RWPE2 (cell line): ENCODE data around the gene TMEM263.
"Not testable (repeated sequence)": the region's sequence is repeated elsewhere in the genome, so short reads cannot be mapped to it uniquely, and the experiment has no call there.

ENCODE experiments used
- ATAC-seq: fragments of 200-7000 bp; cut with Tn5 transposase; 3 replicates; pipeline ENCODE4 v1.9.1; 2021; ENCODE audit warnings: low read depth
- DNase-seq: peaks from one replicate; pipeline ENCODE4 v3.0.0-alpha.2; 2020; ENCODE audit warnings: low spot score
- H3K27ac ChIP-seq: fragments of 450-650 bp; 2 replicates; pipeline ENCODE4 v1.5.1; 2017; ENCODE audit warnings: mild to moderate bottlenecking; ENCODE audit not compliant: poor library complexity, severe bottlenecking
- H3K27me3 ChIP-seq: fragments of 250-450 bp; sonication (Bioruptor Pico); 2 replicates; pipeline ENCODE4 v1.5.1; 2021; ENCODE audit warnings: mild to moderate bottlenecking, moderate library complexity; ENCODE audit not compliant: insufficient read depth, poor library complexity, severe bottlenecking
- H3K36me3 ChIP-seq: fragments of 250-450 bp; sonication (Bioruptor Pico); 2 replicates; pipeline ENCODE4 v1.5.1; 2020; ENCODE audit warnings: low read depth, mild to moderate bottlenecking, moderate library complexity
- H3K4me1 ChIP-seq: fragments of 250-450 bp; sonication (Bioruptor Pico); 2 replicates; pipeline ENCODE4 v1.5.1; 2021; ENCODE audit warnings: mild to moderate bottlenecking, moderate library complexity; ENCODE audit not compliant: insufficient read depth, poor library complexity, severe bottlenecking
- H3K4me3 ChIP-seq: fragments of 250-450 bp; sonication (Bioruptor Pico); 2 replicates; pipeline ENCODE4 v1.5.1; 2021; ENCODE audit warnings: mild to moderate bottlenecking, moderate library complexity; ENCODE audit not compliant: severe bottlenecking
- H3K9me3 ChIP-seq: fragments of 250-450 bp; sonication (Bioruptor Pico); 2 replicates; pipeline ENCODE4 v1.5.1; 2021; ENCODE audit warnings: mild to moderate bottlenecking, moderate library complexity; ENCODE audit not compliant: severe bottlenecking
- CTCF ChIP-seq: fragments of 450-650 bp; IDR thresholded peaks from one replicate; pipeline ENCODE4 v1.5.1; 2017; ENCODE audit warnings: mild to moderate bottlenecking, moderate library complexity; ENCODE audit not compliant: poor library complexity, severe bottlenecking

Gene TMEM263

GRCh38 chr12:106994579-106995220 lies 39.0 kb downstream of the TMEM263 start:
- no peak for ATAC-seq
- no peak overlapping the region for H3K27ac ChIP-seq
- DNase-seq, result no peak
- TF ChIP-seq CTCF, result no peak
- no peaks in the 10 kb centered on the region for H3K27me3 ChIP-seq
- H3K9me3 ChIP-seq, result no peaks in the 10 kb centered on the region
- H3K4me3 ChIP-seq, result no peak overlapping the region
- peaks cover 7% of the 10 kb centered on the region for H3K4me1 ChIP-seq
- peaks cover 11% of the 10 kb centered on the region; the same call in 1 of the 2 replicates for H3K36me3 ChIP-seq

- DNase-seq, H3K4me3 ChIP-seq, ATAC-seq, H3K27me3 ChIP-seq, H3K9me3 ChIP-seq, H3K27ac ChIP-seq, H3K4me1 ChIP-seq: not testable (repeated sequence)
- peaks cover 13% of the 10 kb centered on the region; the same call in 1 of the 2 replicates for H3K36me3 ChIP-seq
These were observed 40.4 kb downstream of the TMEM263 start for GRCh38 chr12:106996102-106996501.

GRCh38 chr12:106997916-106998315 lies 42.2 kb downstream of the TMEM263 start:
- H3K4me1 ChIP-seq, result peaks cover 7% of the 10 kb centered on the region

DNA sequence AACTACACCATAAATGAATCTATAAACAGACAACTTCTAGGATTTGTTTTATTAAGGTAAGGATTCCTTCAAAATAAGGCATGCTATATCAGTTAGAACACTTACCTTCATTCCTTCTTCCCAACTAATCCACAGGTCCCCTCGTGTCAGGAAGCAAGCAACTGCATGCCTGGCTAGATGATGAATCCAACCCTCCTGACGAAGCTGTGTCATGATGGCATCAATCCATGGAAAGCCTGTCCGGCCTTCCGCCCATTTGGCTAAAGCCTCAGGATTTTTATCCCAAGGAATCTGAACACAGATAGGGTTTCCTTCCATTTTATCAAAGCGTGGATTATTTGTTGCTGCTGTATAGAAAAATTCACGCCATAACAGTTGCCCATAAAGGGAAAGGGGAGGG lies 43.7 kb downstream of the TMEM263 start:
- ATAC-seq (0 out of 3 replicates have a peak, but pooled peaks have one; percentile 33), DNase-seq (peak; percentile 62)
- H3K4me1 ChIP-seq, result peaks cover 7% of the 10 kb centered on the region
- no peak overlapping the region for H3K4me3 ChIP-seq
- no peak overlapping the region for H3K27ac ChIP-seq
- H3K27me3 ChIP-seq, result no peaks in the 10 kb centered on the region
- H3K36me3 ChIP-seq, result peaks cover 22% of the 10 kb centered on the region; the same call in 1 of the 2 replicates
- no peak for TF ChIP-seq CTCF
- no peaks in the 10 kb centered on the region for H3K9me3 ChIP-seq

More at GRCh38 chr12:106997916-106998315, 42.2 kb downstream of the TMEM263 start:
- Histone ChIP-seq H3K27me3 (no peaks in the 10 kb centered on the region), H3K36me3 (peaks cover 17% of the 10 kb centered on the region; the same call in 1 of the 2 replicates), H3K27ac (no peak overlapping the region), H3K9me3 (no peaks in the 10 kb centered on the region), H3K4me3 (no peak overlapping the region)
- no peak for TF ChIP-seq CTCF
- DNase-seq (no peak), ATAC-seq (no peak)

DNA sequence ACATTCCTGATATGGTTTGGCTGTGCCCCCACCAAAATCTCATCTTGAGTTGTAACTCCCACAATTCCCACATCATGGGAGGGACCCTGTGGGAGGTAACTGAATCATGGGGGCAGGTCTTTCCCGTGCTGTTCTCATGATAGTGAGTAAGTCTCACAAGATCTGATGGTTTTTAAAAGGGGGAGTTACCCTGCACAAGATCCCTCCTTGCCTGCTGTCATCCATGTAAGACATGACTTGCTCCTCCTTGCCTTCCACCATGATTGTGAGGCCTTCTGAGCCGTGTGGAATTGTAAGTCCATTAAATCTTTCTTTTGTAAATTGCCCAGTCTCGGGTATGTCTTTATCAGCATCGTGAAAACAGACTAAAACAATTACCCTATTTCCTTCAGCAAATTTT lies 47.0 kb downstream of the TMEM263 start:
- peaks cover 17% of the 10 kb centered on the region; the same call in 1 of the 2 replicates for H3K36me3 ChIP-seq
- not testable (repeated sequence) for H3K9me3 ChIP-seq, H3K4me1 ChIP-seq, DNase-seq, H3K27me3 ChIP-seq, H3K4me3 ChIP-seq, ATAC-seq, H3K27ac ChIP-seq

GRCh38 chr12:107007411-107007810 lies 51.7 kb downstream of the TMEM263 start:
- Histone ChIP-seq H3K9me3 (no peaks in the 10 kb centered on the region), H3K36me3 (0 out of 2 replicates have a peak, but pooled peaks cover 9% of the 10 kb centered on the region), H3K4me3 (no peak overlapping the region), H3K27me3 (no peaks in the 10 kb centered on the region), H3K27ac (no peak overlapping the region), H3K4me1 (no peaks in the 10 kb centered on the region)
- ATAC-seq, result no peak
- no peak for DNase-seq
- no peak for TF ChIP-seq CTCF
